Muscle of arm (tissue), 14 donors: ENCODE data around the gene LARP6. TPM values are rescaled to one million over a fixed set of nuclear protein-coding genes. Genes with fewer than 3 reads are reported as not detected.
"Not testable (repeated sequence)": the region's sequence is repeated elsewhere in the genome, so short reads cannot be mapped to it uniquely, and the experiment has no call there.

Experiments used
- DNase-seq: peaks from one replicate; pipeline ENCODE4 v3.0.0-alpha.2; 2013
- long read RNA-seq, 11 donors: transcript quantifications; one replicate each; lab custom pipeline, GENCODE V29; 2026
- polyA plus RNA-seq, 12 donors: library from polyadenylated mRNA; unstranded; fragments of 120-200 nt; gene quantifications; one replicate each; pipeline ENCODE4 v1.2.1, GENCODE V29; 2013; ENCODE audit not compliant: insufficient read length in 12 of 12

LARP6 gene
- 10 to 100 TPM in 9 of 12 donors, 1 to 10 TPM in 2, not detected in 1; 9.1 to 21.1 (median 13.6) TPM for polyA plus RNA-seq
- long read RNA-seq, donor 1, full-length matches to known transcripts, result 10 of 10 reads
- long read RNA-seq, donor 1, partial matches to known transcripts, result 0 of 10 reads
- long read RNA-seq, donor 1, other reads (novel, unspliced or antisense), result 0 of 10 reads
- long read RNA-seq, donor 2, full-length matches to known transcripts, result 6 of 6 reads
- long read RNA-seq, donor 2, partial matches to known transcripts, result 0 of 6 reads
- long read RNA-seq, donor 2, other reads (novel, unspliced or antisense), result 0 of 6 reads
- long read RNA-seq, donor 3, full-length matches to known transcripts, result 1 of 1 reads
- long read RNA-seq, donor 3, partial matches to known transcripts, result 0 of 1 reads
- long read RNA-seq, donor 3, other reads (novel, unspliced or antisense), result 0 of 1 reads
- long read RNA-seq, donor 4, result 0 reads
- long read RNA-seq, donor 5, full-length matches to known transcripts, result 16 of 16 reads
- long read RNA-seq, donor 5, partial matches to known transcripts, result 0 of 16 reads
- long read RNA-seq, donor 5, other reads (novel, unspliced or antisense), result 0 of 16 reads
- long read RNA-seq, donor 6, full-length matches to known transcripts, result 11 of 11 reads
- long read RNA-seq, donor 6, partial matches to known transcripts, result 0 of 11 reads
- long read RNA-seq, donor 6, other reads (novel, unspliced or antisense), result 0 of 11 reads
- long read RNA-seq, donor 7, partial matches to known transcripts, result 0 of 2 reads
- long read RNA-seq, donor 7, other reads (novel, unspliced or antisense), result 0 of 2 reads
- long read RNA-seq, donor 8, full-length matches to known transcripts, result 4 of 4 reads
- long read RNA-seq, donor 8, partial matches to known transcripts, result 0 of 4 reads
- long read RNA-seq, donor 8, other reads (novel, unspliced or antisense), result 0 of 4 reads
- long read RNA-seq, donor 9, full-length matches to known transcripts, result 9 of 9 reads
- long read RNA-seq, donor 9, partial matches to known transcripts, result 0 of 9 reads
- long read RNA-seq, donor 9, other reads (novel, unspliced or antisense), result 0 of 9 reads
- long read RNA-seq, donor 10, full-length matches to known transcripts, result 6 of 6 reads
- long read RNA-seq, donor 10, partial matches to known transcripts, result 0 of 6 reads
- long read RNA-seq, donor 10, other reads (novel, unspliced or antisense), result 0 of 6 reads
- long read RNA-seq, donor 11, full-length matches to known transcripts, result 17 of 17 reads
- long read RNA-seq, donor 11, partial matches to known transcripts, result 0 of 17 reads
- long read RNA-seq, donor 11, other reads (novel, unspliced or antisense), result 0 of 17 reads

DNA sequence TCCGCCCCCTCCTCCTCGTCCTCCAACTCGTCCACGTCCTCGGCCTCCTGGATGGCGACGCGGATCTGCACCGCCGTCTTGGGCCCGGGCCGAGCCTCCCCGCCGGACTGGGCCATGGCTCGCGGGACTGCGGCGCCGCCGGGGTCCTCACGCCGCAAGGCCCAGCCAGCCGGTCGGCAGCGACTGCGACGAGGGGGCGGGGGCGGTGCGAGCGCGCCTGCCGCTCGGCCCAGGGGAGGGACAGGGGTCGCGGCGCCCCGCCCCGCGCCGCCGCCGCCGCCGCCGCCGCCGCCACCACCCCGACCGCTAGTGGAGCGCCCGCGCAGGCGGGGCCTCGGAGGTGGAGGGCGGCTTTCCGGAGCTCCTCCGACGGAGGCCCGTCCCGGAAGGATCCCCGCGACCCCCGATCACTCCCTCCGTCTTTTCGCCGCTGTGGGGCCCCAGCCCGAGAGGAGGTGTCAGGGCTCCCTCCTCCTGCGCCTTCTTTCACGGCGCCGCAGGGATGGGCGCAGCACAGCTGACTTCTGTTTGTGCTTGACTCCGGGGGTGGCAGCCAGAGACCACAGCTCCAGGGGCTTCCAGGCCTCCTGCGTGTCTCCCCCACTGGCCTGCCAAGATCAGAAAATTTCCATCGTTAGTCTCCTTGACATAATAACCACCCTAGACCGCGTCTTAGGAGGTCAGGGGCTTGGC lies at the start of gene LARP6:
Gene LARP6, minus strand, starts transcription at position 185 of the 693 bp plus-strand sequence. Its CDS starts 69 bp downstream, at position 116.
- DNase-seq, result peak; percentile 63

DNA sequence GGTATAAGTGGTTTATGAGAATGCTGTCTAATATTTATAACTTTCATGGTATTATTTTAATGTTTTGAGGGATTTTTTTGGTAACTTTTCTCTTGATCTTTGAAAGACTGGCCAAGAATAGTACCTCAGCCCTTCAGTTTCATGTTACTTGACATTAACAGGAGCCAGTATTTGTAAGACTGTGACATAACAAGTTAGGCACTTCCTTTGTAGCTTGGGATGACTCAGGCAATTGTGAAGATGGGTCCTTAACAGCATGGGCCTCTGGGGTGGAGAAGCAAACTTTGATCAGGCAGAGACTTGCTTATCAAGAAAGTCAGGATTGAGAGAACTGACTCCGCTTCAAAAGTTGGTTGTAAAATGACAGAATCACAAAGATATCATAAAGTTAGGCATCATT lies 48.1 kb upstream of the LARP6 start:
- no peak for DNase-seq

DNA sequence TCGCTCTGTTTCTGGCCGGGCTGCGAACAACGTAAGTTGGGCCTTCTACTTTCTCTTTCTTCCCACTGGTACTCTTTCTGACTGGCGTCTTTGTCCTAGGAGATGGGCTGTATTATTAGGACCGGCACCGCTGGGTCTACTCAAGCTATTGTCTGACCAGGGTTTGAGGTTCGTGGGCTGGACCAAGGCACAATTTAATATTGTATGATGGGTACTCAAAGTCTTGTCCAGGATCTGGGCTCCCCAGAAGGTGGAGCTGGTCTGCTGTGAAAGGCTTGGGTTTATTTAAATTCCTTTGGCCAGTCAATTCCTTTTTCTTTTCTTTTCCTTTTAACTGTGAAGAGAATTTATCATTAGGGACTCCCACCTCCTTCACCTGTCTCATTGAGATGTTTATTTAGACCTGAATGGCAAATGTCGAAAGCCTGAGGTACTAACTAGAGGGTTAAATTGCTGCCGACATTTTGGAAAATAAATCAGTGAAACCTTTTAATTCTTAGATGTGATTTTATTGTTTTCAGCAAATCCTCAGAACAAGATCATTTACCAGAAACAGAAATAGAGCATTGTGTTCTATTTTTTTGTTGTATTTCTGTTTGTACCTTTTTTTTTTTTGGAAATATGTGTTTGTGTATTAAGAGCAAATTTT lies 39.1 kb upstream of the LARP6 start:
- no peak for DNase-seq

DNA sequence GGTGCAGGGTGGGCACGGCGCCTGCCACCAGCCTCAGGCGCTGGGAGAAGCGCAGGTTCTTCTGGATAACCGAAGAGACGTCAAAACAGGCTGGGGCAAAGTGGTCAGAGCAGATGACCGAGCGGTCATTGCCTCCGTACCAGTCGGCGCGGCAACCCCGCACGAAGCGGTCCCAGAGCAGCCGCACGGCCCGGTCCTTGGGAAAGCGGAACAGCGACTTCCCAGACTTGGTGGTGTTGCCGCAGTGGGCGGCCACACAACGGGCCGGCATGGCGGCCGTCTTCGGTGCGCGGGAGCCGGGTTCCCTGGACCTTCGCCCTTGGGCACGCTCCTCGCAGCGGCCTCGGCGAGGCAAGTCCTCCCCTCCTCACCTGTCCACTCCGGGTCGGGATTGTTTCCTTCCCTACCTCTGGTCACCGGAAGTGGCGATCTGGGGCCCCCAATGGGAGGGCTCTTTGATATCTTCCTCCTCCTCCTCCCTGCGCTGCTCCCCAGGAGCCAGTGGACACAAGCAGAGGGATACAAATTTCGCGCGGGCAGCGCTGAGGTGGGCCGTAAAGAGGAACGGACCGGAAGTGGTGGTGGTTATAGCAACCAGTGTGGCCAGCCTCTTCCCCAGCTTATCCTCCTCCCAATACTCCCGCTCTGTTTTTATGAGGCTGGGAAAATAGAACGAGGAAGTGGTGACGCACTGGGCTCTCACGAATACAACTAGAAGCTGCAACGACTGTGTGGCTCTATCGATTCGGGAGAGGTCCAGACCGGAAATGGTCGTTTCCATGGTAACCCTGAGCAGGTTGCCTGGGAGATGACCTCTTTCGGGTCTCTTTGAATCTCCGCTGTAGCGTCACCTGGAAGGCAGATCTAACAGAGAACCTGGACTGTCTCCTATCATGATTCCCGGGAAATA lies 38.3 kb upstream of the LARP6 start, which contains the start of the genes LRRC49 and THAP10:
Gene LRRC49, plus strand, starts transcription at position 825 of the 910 bp plus-strand sequence. Its CDS starts 69 bp downstream, at position 894.
Gene THAP10, minus strand, starts transcription at position 432 of the 910 bp plus-strand sequence. Its CDS starts 161 bp downstream, at position 271.
- DNase-seq, result peak; percentile 93

DNA sequence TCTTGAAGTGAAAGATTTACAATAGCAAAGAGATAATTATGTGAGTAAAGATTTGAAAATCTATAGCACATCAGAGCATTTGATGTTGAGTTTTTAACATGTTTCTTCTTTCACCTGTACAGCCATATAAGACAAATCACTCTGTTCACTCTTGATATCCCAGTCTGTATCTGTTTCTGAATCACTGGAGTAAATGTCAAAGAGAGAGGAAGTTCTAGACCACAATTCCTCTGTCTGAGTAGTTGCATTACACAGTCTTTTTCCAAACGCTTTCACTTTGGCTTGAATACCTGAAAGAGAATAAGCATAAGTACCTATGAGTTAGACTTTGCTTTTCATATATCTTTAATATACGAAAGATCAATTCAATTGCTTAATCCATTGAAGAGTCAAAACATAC lies 28.4 kb upstream of the LARP6 start:
- no peak for DNase-seq

DNA sequence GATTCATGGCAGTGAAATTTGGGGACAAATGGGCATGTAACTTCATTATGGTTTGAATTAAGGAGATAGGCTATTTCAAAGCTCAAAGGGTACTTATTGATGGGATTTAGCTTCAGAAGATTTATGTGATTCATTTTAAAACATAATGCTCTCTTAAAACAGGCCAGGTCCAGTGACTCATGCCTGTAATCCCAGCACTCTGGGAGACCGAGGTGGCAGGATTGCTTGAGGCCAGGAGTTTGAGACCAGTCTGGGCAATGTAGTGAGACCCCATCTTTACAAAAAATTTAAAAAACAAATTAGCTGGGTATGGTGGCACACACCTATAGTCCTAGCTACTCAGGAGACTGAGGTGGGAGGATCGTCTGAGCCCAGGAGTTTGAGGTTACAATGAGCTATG lies 26.8 kb upstream of the LARP6 start:
- DNase-seq, result no peak

DNA sequence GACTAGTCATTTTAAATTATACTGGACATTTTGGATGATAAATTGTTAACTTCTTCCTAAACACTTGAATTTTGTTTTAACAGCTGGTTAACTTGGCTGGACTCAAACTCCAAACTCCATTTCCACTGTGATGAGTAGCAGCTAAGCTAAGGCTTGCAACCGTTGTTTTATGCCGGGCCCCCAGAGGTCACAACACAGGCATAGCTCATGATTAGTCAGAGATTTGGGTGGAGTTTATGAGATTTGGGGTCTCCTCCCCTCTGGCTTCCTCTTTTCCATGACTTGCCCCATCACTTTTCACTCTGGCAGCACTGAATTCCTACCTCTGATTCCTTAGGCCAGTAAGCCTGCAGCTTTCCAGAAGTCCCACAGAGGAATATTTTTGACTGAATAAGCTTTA lies 25.4 kb upstream of the LARP6 start:
- DNase-seq, result no peak

DNA sequence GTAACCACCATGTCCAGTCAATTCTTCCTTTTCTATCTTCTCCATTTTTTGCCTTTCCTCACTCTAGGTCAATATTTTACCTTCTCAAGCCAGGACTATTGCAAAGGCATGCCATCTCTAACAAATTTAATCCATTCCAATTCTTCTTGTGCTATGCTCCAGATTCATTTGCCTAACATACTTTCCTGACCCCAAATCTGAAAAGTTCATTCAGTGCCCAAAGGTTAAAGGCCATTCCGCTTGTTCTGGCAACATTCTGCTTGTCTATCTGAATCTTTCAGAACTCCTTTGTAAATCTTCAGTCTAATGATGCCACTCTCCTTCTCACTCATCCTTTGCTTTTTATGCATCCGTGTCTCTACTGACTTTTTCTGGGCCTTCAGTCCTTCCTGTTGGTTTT lies 22.7 kb upstream of the LARP6 start:
- DNase-seq, result no peak

DNA sequence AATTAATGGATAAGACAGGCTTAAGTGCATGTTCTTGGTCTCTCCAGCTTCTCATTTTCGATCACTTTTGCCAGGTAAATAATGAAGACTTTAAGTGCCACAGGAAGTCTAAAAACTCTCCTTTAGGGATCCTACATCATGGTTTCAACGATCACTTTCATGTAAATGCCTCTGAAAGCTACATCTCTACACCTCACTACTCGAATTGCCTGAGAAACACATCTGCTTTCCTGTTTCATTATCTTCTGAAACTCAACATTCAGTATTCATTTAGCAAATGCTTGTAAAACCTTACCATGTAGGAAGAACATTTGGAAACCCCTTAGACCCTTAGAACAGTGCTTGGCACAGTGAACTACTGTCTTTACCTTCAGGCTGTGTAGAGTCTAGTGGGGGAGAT lies 22.1 kb upstream of the LARP6 start:
- no peak for DNase-seq

DNA sequence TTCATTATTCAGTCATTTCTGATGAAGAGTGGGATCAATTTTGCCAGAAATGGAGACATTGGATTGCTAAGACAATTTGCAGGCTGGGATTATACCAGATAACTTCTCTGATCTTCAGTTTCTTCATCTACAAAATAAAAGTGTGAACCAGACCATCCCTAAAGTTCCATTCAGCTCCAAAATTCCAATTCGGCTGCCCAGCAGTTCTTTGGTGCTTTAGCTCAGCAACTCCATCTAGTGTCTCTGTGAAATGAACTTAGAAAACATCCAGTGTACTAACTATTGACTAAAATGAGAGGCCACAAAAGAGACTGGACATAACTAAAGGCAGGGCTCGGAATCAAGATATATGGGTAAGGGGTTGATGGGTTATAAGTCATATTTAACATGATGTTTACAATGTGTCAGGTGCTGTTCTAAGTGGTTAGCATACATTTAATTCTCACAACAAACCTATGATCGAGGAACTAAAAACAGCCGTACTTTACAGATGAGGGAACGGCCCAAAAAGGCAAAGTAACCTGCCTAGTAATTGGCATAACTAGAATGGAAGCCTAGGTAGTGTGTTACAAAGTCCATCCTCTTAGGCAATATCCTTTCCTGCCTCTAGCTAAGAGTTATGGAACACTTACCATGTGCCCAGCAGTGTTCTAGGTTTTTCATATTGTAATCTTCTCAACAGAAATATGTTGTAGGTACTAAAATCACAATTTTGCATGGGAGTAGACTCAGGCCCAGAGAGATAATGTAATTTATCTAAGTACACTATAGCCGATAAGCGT lies 21.2 kb upstream of the LARP6 start:
- peak; percentile 57 for DNase-seq

DNA sequence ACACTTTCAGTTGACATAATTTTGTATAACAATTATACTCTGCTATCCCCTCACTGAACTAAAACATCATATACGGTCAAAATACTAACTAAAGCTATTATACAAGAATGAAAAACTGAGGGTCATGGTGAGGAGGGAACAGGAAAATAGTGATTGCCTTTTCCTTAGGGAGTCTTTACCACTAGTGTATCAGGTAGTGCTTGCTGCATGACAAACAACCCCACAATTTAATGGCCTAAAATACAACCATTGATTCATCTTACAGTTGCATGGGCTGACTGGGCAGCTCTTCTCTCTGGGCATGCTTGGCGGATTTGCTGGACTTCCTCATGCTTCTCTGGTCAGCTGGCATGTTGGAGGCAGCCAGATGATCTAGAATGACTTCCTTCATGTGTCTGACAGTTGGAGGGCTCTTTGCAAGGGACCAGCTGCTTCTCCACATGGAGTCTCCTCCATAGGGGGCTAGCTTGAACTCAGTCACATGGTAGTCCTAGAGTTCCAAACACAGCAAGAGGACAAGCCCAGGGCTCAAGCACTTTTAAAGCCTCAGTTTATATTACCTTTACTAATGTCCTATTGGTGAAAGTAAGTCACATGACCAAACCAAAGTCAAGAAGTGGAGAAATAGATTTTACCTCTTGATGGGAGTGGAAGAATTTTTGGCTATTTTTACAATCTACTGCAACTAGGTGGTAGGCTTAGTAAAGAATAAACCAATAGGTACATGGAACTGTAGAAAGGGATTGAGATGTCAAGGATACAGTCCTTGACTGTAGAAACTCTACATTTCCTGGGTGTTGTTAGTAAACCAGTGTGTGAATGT lies 19.5 kb upstream of the LARP6 start:
- DNase-seq, result no peak

DNA sequence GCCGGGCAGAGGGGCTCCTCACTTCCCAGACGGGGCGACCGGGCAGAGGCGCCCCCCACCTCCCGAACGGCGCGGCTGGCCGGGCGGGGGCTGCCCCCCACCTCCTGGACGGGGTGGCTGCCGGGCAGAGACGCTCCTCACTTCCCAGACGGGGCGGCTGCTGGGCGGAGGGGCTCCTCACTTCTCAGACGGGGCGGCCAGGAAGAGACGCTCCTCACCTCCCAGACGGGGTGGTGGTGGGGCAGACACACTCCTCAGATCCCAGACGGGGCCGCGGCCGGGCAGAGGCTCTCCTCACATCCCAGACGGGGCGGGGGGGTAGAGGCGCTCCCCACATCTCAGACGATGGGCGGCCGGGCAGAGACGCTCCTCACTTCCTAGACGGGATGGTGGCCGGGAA lies 17.5 kb upstream of the LARP6 start:
- DNase-seq, result not testable (repeated sequence)

DNA sequence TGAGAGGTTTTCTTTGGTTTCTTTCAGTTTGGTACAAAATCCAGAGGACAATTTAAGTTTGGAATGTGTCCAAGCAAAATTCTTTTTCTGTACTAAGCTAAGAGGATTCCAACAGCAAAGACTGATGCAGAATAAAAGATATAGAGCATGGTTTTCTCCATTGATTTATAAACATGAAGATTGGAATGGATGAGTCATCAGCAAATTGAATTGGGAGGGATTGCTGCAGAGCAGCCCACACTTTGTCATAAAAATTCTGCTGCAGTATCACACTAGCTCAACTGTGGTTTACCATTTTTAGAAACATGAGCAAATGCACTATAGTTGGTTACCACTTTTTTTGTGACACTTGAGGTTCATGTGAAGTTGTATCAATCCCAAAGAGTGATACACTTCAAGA lies 16.1 kb upstream of the LARP6 start:
- DNase-seq, result peak; percentile 57

DNA sequence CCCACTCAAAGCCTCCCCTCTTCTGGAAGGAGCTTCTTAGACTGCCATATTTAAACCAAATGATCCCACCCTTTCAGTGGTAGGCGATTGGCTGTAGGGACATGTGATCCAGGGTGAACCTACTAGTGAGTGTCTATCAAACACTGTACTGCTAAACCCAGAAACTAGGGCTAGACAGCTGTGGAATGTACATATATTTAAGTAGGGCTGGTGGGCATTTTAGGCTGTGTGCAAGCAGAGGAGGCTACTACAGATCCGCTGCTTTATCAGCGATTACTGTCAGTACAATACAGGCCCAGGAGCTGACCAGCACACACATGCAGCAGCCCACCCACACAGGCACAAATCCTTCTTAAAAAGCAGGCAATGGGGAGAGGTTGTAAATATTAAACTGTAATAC lies 15.4 kb upstream of the LARP6 start:
- DNase-seq, result no peak

DNA sequence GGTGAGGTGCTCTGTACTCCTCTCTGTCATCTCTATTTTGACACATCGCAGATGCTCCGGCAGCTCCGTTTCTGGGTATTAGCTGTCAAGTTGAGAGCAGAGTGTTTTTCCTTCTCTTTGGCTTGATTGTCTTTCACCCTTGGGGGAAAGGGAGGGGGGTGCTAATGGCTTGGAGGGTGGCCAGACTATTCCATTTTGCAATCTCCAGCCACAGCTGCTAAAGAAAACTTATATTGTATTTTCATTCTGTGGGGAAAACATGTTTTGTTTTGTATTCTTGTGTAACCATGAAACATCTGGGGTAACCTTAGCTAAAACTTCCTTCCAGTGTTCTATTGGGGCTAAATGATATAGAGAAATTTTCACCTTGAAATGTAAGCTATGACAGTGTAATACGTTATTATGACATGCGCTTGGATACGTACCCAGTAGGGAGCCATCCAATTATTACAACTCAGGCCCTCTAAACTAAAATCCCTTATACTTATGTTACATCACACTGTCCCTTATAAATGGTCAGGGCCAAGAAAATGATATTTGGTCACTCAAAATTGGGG lies 14.0 kb upstream of the LARP6 start:
- DNase-seq, result peak; percentile 84

DNA sequence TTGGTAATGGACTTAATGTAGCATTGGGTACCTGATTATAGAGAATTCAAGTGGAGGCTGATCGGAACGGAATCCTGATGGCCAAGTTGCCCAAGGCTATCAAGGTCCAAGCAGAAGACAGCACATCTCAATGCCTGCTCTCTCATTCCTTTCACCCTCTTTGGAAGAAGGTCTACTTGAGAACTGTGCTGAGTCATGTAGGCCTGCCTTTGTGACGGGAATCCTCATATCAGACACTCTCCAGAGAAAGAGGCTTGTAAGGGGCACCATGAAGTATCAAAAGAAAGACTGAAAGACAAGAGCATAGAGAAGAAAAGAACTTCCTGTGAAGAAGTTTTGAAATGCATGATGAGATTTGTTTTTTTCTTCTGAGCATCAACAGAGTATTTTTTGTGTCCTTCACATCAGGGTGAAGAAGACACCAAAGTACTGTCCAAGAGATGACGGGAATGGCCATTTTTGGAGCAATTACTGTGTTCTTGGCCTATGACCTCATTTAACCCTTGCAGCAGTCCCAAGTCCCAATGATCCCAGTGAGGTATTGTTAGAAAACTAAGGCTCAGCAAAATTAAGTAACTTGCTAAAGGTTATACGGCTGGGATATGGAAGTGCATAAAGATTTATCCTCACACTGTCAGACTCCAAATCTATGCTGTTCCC lies 13.2 kb upstream of the LARP6 start:
- DNase-seq, result no peak
